Measurements from ENCODE around the gene CDS1.

- TF ChIP-seq POLR2A (IDR thresholded peaks at IDR 0.05) (no peak), CTCF (IDR thresholded peaks at IDR 0.05 in 8 of 11, conservative IDR thresholded peaks at IDR 0.05 in 3 of 11) (no peak), POLR2AphosphoS5 (IDR thresholded peaks at IDR 0.05) (no peak)
Measured at GRCh38 chr4:84569009-84569408, 13.9 kb upstream of the CDS1 start.

All from spleen (tissue), 7 donors.